Uterus (tissue), 2 donors: ENCODE results near the gene PCDHGB5.
"Not testable (repeated sequence)": the region's sequence is repeated elsewhere in the genome, so short reads cannot be mapped to it uniquely, and the experiment has no call there.

ENCODE experiments used
- CTCF ChIP-seq, 4 experiments: fragments of 200-600 bp in 2 of 4; fragments of 450-650 bp in 2 of 4; sonication (generic) in 2 of 4; IDR thresholded peaks; one replicate each; pipeline ENCODE4 v1.5.1; 2016 to 2019; ENCODE audit warnings: antibody characterized with exemption in 4 of 4, mild to moderate bottlenecking in 2 of 4, moderate library complexity in 1 of 4
- POLR2A ChIP-seq, 2 donors: fragments of 450-650 bp; IDR thresholded peaks; one replicate each; pipeline ENCODE4 v1.6.1; 2016; ENCODE audit warnings: antibody characterized with exemption in 2 of 2, mild to moderate bottlenecking in 1 of 2, moderate library complexity in 1 of 2

GRCh38 chr5:141415275-141415618 is 17.5 kb downstream of the PCDHGB5 start:
- not testable (repeated sequence) for TF ChIP-seq POLR2A, CTCF (IDR thresholded peaks at IDR 0.05)
